Astrocyte (in vitro differentiated cells and primary cell): ENCODE results near the gene ATXN7L1.

ENCODE experiments used
- CTCF ChIP-seq: IDR thresholded peaks from 2 replicates; pipeline ENCODE4 v1.5.1; 2011; ENCODE audit warnings: low read depth, mild to moderate bottlenecking, inconsistent platforms, low read length, moderate library complexity; ENCODE audit not compliant: insufficient read depth
- EZH2 ChIP-seq: IDR thresholded peaks from 2 replicates; pipeline ENCODE4 v1.6.1; 2012; ENCODE audit warnings: mild to moderate bottlenecking, low read length, inconsistent platforms; ENCODE audit not compliant: insufficient read depth

GRCh38 chr7:105828141-105828540 is 48.3 kb downstream of the ATXN7L1 start:
- TF ChIP-seq CTCF (no peak), EZH2 (no peak)
